Natural killer cell (primary cell): Measurements from ENCODE around the gene CYFIP2. TPM values are rescaled to one million over a fixed set of nuclear protein-coding genes. Genes with fewer than 3 reads are reported as not detected.

Experiments
- ATAC-seq, 3 donors: fragments of 150-1000 bp in 2 of 3; fragments of 200-7000 bp in 1 of 3; cut with Tn5 transposase; 1 replicate in 1 of 3; 2 replicates in 2 of 3; pipeline ENCODE4 v1.10.0; 2021; ENCODE audit warnings: mild to moderate bottlenecking in 2 of 3, moderate library complexity in 2 of 3
- DNase-seq, 2 donors: peaks; one replicate each; pipeline versions ENCODE4 v3.0.0 to v3.0.0-alpha.2; 2013 to 2021; ENCODE audit warnings: mixed read lengths in 1 of 2
- H3K27ac ChIP-seq: one replicate; pipeline ENCODE4 v1.5.1; 2013; ENCODE audit warnings: mild to moderate bottlenecking, low read length
- H3K27me3 ChIP-seq: one replicate; pipeline ENCODE4 v1.6.1; 2013; ENCODE audit warnings: low read length; ENCODE audit not compliant: control insufficient read depth, insufficient read depth
- H3K36me3 ChIP-seq: one replicate; pipeline ENCODE4 v1.6.1; 2013; ENCODE audit warnings: low read length; ENCODE audit not compliant: control insufficient read depth, insufficient read depth
- H3K4me1 ChIP-seq: one replicate; pipeline ENCODE4 v1.6.1; 2013; ENCODE audit warnings: low read length; ENCODE audit not compliant: control insufficient read depth, insufficient read depth
- H3K4me3 ChIP-seq: one replicate; pipeline ENCODE4 v1.5.1; 2013; ENCODE audit warnings: low read length
- H3K9me3 ChIP-seq: one replicate; pipeline ENCODE4 v1.6.1; 2013; ENCODE audit warnings: low read length; ENCODE audit not compliant: control insufficient read depth, insufficient read depth
- H3K27ac Mint-ChIP-seq, 2 donors: one replicate each; pipeline ENCODE4 v1.8.0; 2022; ENCODE audit warnings: mild to moderate bottlenecking in 2 of 2, mixed read lengths in 2 of 2, moderate library complexity in 1 of 2
- H3K27me3 Mint-ChIP-seq, 2 donors: one replicate each; pipeline ENCODE4 v1.8.0; 2022; ENCODE audit warnings: low read depth in 2 of 2, mixed read lengths in 2 of 2
- H3K36me3 Mint-ChIP-seq: one replicate; pipeline ENCODE4 v1.8.0; 2022; ENCODE audit warnings: mixed read lengths
- H3K4me1 Mint-ChIP-seq, 2 donors: one replicate each; pipeline ENCODE4 v1.8.0; 2022; ENCODE audit warnings: mixed read lengths in 2 of 2
- H3K4me3 Mint-ChIP-seq: one replicate; pipeline ENCODE4 v1.8.0; 2022; ENCODE audit warnings: mild to moderate bottlenecking, moderate library complexity, mixed read lengths
- H3K9me3 Mint-ChIP-seq, 2 donors: one replicate each; pipeline ENCODE4 v1.8.0; 2022; ENCODE audit warnings: mixed read lengths in 2 of 2
- CTCF ChIP-seq: fragments of 200-600 bp; IDR thresholded peaks from one replicate; pipeline ENCODE4 v1.8.0; 2022; ENCODE audit warnings: antibody characterized with exemption
- WGBS: methylation state at CpG from one replicate; pipeline ENCODE4 v1.1.7; 2013; ENCODE audit warnings: missing lambda C conversion rate; ENCODE audit not compliant: insufficient coverage; 5-methylcytosine and 5-hydroxymethylcytosine counted together
- intact Hi-C: fragments of 100-400 bp; cut with micrococcal nuclease; formaldehyde crosslinking; loops from one replicate; pipeline ENCODE4 v1.14.2; 2022
- total RNA-seq, 4 donors: library from RNA; stranded (reverse); fragments of 120-200 nt in 1 of 4; gene quantifications; one replicate each; pipeline versions ENCODE4 v1.2.3 to v1.2.4, GENCODE V29; 2013 to 2022

CYFIP2 gene
- total RNA-seq, 3 donors from 2014 or later (not counting 1 experiment from before 2014, with no cell fraction given), result 464 to 542 (median 532) TPM

GRCh38 chr5:157225469-157226422 is 40.2 kb upstream of the CYFIP2 start:
- no peak for TF ChIP-seq CTCF
- Mint-ChIP-seq H3K9me3 (no peaks in the 10 kb centered on the region), H3K27ac (peak overlapping the region; percentile 81 to 89), H3K4me1 (peaks cover 28 to 29% of the 10 kb centered on the region in 2 donors), H3K27me3 (no peaks in the 10 kb centered on the region), H3K4me3 (no peak overlapping the region), H3K36me3 (peaks cover 32% of the 10 kb centered on the region)
- no peak overlapping the region for H3K27ac ChIP-seq
- 70% methylated on average over 4 of the region's 6 CpGs for WGBS
- intact Hi-C loops, result no loop called here
- peaks cover 17% of the 10 kb centered on the region for H3K4me1 ChIP-seq
- peak in 2 of 3 donors; percentile 35 to 36 for ATAC-seq
- H3K27me3 ChIP-seq, result no peaks in the 10 kb centered on the region
- no peak overlapping the region for H3K4me3 ChIP-seq
- peaks cover 72% of the 10 kb centered on the region for H3K36me3 ChIP-seq
- peak in 1 of 2 donors; percentile 70 for DNase-seq
- H3K9me3 ChIP-seq, result no peaks in the 10 kb centered on the region

GRCh38 chr5:157230610-157231009 is 35.3 kb upstream of the CYFIP2 start:
- Mint-ChIP-seq H3K36me3 (peaks cover 22% of the 10 kb centered on the region), H3K27me3 (no peaks in the 10 kb centered on the region), H3K4me1 (peaks cover 14 to 24% of the 10 kb centered on the region in 2 donors), H3K9me3 (no peaks in the 10 kb centered on the region), H3K27ac (peak overlapping the region in 1 of 2 donors; percentile 76), H3K4me3 (no peak overlapping the region)
- no peak for ATAC-seq
- H3K9me3 ChIP-seq, result no peaks in the 10 kb centered on the region
- TF ChIP-seq CTCF, result no peak
- H3K27me3 ChIP-seq, result no peaks in the 10 kb centered on the region
- H3K27ac ChIP-seq, result no peak overlapping the region
- H3K4me3 ChIP-seq, result no peak overlapping the region
- intact Hi-C loops, result no loop called here
- H3K36me3 ChIP-seq, result peaks cover 84% of the 10 kb centered on the region
- H3K4me1 ChIP-seq, result no peaks in the 10 kb centered on the region
- no peak for DNase-seq

GRCh38 chr5:157232706-157233105 is 33.2 kb upstream of the CYFIP2 start:
- no peaks in the 10 kb centered on the region for H3K27me3 Mint-ChIP-seq
- H3K4me3 Mint-ChIP-seq, result no peak overlapping the region
- 79% methylated on average over 6 of the region's 6 CpGs for WGBS
- peaks cover 8 to 18% of the 10 kb centered on the region in 2 donors for H3K4me1 Mint-ChIP-seq
- ATAC-seq (no peak), DNase-seq (no peak)
- Histone ChIP-seq H3K27ac (no peak overlapping the region), H3K27me3 (no peaks in the 10 kb centered on the region), H3K9me3 (no peaks in the 10 kb centered on the region), H3K36me3 (peaks cover 86% of the 10 kb centered on the region), H3K4me3 (no peak overlapping the region), H3K4me1 (no peaks in the 10 kb centered on the region)
- H3K27ac Mint-ChIP-seq, result peak overlapping the region; percentile 47 to 82
- peaks cover 27% of the 10 kb centered on the region for H3K36me3 Mint-ChIP-seq
- no peaks in the 10 kb centered on the region for H3K9me3 Mint-ChIP-seq
- intact Hi-C loops, result no loop called here
- no peak for TF ChIP-seq CTCF
